Bronchial smooth muscle cell (primary cell): ENCODE data around the gene SIMC1. TPM values are rescaled to one million over a fixed set of nuclear protein-coding genes. Genes with fewer than 3 reads are reported as not detected.

ENCODE experiments used
- total RNA-seq: library from RNA; depleted of rRNA; stranded (reverse); fragments of >200 nt; gene quantifications from 2 replicates; pipeline ENCODE4 v1.2.1, GENCODE V29; 2014

SIMC1 gene
- total RNA-seq = 1.6 and 1.7 TPM in 2 replicates

DNA sequence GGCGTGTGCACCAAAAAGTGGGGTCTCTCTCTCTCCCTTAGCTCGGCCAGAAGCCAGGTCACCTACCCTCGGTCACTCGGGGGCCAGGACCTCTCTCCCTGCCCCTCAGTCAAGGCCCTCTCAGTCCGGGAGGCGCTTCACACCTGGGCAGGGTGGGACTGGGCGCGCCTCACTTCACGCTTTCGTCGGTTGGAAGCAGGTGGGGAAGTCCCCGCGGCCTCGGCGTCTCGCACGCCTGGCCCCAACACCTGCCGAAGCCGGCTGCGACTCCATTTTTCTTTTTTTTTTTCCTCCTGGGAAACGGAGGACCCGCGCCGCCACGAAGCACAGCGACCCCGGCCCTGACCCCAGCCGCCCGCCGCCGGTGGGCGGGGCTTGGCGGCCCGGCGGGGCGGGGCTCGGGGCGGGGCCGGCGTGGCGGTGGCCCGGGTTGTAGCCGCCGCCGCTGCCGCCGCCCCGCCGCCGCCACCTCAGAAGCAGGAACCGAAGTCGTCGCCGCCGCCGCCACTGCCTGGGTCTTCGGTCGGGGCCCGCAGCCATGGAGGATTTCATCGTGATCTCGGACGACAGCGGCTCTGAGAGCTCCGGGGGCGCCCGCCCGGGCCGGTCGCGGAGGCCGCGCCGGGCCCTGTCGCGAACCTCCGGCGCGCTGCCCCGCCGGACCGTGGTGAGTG is at the start of gene SIMC1:
SIMC1 (plus strand) TSS at position 454 of the 674 bp plus-strand sequence; CDS start at position 539, 85 bp downstream.

DNA sequence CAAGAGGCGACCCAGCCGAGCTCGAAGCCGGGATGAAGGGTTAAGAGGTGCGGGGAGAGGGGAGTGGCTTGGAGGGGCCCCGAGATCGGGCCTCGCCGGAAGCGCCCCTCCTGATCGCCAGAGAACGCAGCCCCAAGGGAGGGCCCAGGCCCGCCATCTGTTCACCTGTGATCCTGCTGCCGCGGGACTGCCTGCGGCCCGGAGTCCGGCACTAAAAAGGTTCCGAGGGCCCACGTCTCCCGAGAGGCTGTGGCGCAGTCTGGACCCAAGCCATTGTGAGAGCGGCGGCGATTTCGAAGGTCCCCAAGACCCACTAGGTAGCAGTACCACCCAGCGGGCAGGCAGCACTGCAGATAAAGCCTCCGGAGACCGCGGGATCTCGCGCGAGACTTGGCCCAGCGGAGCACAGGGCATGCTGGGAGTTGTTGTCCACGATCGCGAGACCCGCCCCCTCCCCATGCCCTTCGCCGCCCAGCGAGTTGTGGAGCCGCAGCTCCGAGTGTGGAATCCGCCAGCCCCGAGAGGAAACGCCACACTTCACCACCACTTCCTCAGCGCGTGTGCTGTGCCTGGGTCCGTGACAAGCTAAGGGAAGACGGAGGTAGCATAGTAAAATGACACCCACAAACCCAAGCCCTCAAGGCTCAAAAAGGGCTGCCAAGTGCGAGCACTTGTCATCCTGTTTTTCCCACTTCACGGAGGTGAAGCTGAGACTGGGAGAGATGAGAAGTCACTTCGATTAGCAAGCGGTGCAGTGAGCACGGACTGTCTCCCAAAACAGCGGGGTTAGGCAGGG is 123.4 kb downstream of the SIMC1 start, which contains the start of gene KIAA1191:
KIAA1191 (minus strand) TSS at position 328 of the 796 bp plus-strand sequence. CDS start 2,256 bp downstream, outside the sequence.

DNA sequence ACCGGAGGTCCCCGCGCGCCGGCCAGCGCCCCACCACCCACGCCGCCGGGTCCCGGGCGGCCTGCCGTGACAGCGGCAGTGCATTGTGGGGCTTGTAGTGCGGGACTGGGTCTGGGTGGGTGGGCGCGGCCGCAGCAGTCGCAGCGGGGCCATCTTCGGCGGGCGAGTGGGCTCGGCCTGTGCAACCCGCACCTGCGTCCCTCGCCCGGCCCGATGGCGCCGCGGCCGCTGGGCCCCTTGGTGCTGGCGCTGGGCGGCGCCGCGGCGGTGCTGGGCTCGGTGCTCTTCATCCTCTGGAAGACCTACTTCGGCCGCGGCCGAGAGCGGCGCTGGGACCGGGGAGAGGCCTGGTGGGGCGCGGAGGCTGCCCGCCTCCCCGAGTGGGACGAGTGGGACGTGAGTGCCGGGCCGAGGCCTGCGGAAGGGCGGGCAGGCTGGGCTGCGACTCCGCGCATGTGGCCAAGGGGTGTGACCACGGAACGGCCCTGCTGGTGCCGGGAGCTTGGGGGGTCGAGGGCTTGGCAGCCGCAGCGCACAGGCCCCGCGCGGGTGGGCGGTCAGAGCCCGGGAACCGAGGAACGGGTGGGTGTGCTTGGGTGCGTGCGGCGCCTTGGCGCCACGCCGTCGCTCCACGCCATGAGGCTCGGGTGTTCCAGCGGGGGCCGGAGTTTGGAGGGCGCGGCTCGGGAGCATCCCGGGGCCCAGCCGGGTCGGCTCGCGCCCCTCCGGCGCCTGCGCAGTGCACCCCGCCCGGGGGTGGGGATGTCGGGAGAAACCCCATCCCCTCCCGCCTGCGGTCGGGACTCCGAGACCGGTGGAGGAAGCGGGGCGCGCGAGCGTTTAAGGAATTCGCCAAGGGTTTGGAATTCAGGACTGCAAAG is 127.4 kb downstream of the SIMC1 start, which contains the start of gene ARL10:
ARL10 (plus strand) TSS at position 137 of the 881 bp plus-strand sequence; CDS start at position 214, 77 bp downstream.

DNA sequence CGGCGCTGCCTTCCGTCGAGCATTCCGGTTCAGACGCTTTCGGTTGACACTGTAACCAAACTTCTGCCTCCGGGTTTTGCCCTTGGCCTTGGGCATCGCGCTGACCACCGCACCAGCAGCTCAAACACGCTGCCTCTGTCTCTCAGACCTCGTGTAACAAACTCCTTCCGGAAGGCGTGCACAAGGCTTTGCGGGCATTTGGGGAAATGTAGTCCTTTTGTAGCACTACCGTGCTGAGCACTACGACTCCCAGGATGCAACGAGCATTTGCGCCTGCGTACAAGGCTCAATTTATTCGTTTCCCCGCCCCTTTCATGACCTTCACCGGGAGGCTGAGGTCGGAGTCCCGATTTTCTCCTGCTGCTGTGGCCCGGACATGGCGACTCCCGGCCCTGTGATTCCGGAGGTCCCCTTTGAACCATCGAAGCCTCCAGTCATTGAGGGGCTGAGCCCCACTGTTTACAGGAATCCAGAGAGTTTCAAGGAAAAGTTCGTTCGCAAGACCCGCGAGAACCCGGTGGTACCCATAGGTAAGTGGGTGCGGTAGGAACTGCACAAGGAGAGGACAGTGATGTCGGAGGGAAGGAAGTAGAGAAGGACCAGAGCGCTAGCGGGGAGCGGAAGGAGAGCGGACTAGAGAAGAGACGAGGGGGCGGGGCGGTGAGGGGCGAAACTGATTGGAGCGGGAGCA is 150.4 kb downstream of the SIMC1 start, which contains the start of the genes HIGD2A and NOP16:
HIGD2A (plus strand) TSS at position 308 of the 691 bp plus-strand sequence; CDS start at position 377, 69 bp downstream.
NOP16 (minus strand) TSS at position 155 of the 691 bp plus-strand sequence; CDS start at position 96, 59 bp downstream.

Other genes starting within 250 kb of the SIMC1 start
- gene KIAA1191, start 123.3 kb downstream of the SIMC1 start, total RNA-seq = 29.5 and 41.8 TPM in 2 replicates
- 7.6 and 11.3 TPM in 2 replicates for gene ARL10, start 127.1 kb downstream of the SIMC1 start, total RNA-seq
- gene NOP16, start 150.2 kb downstream of the SIMC1 start, total RNA-seq = 7.3 and 7.7 TPM in 2 replicates
- 23.8 and 29.9 TPM in 2 replicates for gene HIGD2A, start 150.3 kb downstream of the SIMC1 start, total RNA-seq
- 65.6 and 103 TPM in 2 replicates for gene CLTB, start 178.1 kb downstream of the SIMC1 start, total RNA-seq
- gene FAF2, start 210.0 kb downstream of the SIMC1 start, total RNA-seq = 33.7 and 34.3 TPM in 2 replicates